Adipose tissue (tissue), 3 donors: ENCODE measurements around the gene CACNA1H. TPM values are rescaled to one million over a fixed set of nuclear protein-coding genes. Genes with fewer than 3 reads are reported as not detected.

ENCODE experiments used
- H3K27ac ChIP-seq: one replicate; pipeline ENCODE4 v1.5.1; 2013; ENCODE audit warnings: low read depth, low read length
- WGBS, 3 donors: extraction: QIAGEN DNeasy Blood & Tissue Kit; methylation state at CpG; one replicate each; pipeline ENCODE4 v1.1.7; 2013; 5-methylcytosine and 5-hydroxymethylcytosine counted together
- polyA plus RNA-seq, 3 donors: library from polyadenylated mRNA; stranded (reverse); fragments of 200-250 nt; gene quantifications; one replicate each; pipeline ENCODE4 v1.2.3, GENCODE V29; 2013
- donor health status: healthy with polysubstance abuse.
- donor health status: Bipolar disorder and iron deficiency.
- donor health status: healthy.

The CACNA1H gene
- polyA plus RNA-seq, 3 donors: 2.9 to 11.9 (median 6.5) TPM

GRCh38 chr16:1134776-1135458, 18.0 kb upstream of the CACNA1H start:
- WGBS, 3 donors: 20 to 71% (median 60%) methylated on average over 29 to 30 of the region's 30 CpGs
- H3K27ac ChIP-seq: no peak overlapping the region

- no peak overlapping the region for H3K27ac ChIP-seq
- WGBS, 3 donors: 65 to 92% (median 82%) methylated on average over 3 of the region's 3 CpGs
Observed at GRCh38 chr16:1135459-1135825, 17.5 kb upstream of the CACNA1H start.

GRCh38 chr16:1137604-1138003, 15.3 kb upstream of the CACNA1H start:
- WGBS, 3 donors: 80 to 85% (median 81%) methylated on average over 24 of the region's 24 CpGs
- no peak overlapping the region for H3K27ac ChIP-seq

DNA sequence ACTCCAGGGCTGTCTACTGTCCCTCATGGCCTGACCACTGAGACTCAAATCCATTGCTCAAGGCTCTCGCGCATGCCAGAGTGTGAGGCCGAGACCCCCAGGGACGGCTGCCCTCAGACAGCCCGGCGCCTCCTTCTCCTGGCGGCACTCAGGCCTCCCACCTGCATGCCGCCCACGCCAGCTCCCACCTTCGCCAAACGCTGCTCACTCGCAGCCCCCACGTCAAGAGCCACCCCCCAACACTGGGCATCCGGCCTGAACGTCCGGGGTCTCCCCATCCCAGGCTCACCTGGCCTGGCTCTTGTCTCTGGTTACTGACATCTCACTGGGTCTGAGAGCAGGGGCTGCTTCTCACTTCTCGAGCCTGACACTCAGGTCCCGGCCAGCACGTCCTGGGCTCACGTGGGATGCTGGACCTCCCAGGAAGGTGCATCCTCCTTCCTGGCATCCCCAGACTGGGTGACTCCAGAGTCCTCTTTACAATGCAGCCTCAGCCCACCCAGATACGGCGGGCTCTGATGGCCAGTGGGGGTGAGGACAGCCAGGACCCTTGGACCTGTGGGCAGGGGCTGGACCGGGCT, 12.2 kb upstream of the CACNA1H start:
- H3K27ac ChIP-seq: no peak overlapping the region
- 65 to 81% (median 76%) methylated on average over 23 of the region's 23 CpGs for WGBS, 3 donors

- WGBS, 3 donors: 44 to 59% (median 55%) methylated on average over 8 of the region's 8 CpGs
Observed at GRCh38 chr16:1141191-1141590, 11.7 kb upstream of the CACNA1H start.

GRCh38 chr16:1141716-1142115, 11.2 kb upstream of the CACNA1H start:
- no peak overlapping the region for H3K27ac ChIP-seq
- 63 to 91% (median 77%) methylated on average over 8 of the region's 8 CpGs for WGBS, 3 donors

More at GRCh38 chr16:1141191-1141590, 11.7 kb upstream of the CACNA1H start:
- H3K27ac ChIP-seq: no peak overlapping the region

DNA sequence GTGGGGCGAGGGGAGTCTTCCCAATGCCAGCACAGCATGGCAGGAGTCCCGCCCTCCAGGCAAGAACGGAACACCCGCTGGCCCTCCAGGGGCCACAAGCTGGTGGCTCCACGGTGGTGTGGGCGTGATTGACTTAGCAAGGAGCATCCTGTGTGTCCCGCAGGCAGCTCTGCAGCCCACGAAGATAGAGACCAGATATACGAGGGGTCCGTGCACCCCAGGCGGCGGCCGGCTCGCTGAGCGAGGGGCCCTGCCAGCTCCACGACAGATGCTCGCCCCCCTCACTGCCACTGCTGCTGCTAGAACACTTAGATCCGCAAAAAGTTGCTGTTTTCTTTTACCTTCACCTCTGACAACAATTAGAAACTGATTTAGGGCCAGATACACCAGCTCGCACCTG, 10.0 kb upstream of the CACNA1H start:
- 72 to 89% (median 74%) methylated on average over 18 to 19 of the region's 19 CpGs for WGBS, 3 donors
- no peak overlapping the region for H3K27ac ChIP-seq

GRCh38 chr16:1143761-1144450, 9.0 kb upstream of the CACNA1H start:
- no peak overlapping the region for H3K27ac ChIP-seq
- 67 to 86% (median 72%) methylated on average over 19 to 23 of the region's 23 CpGs for WGBS, 3 donors

- no peak overlapping the region for H3K27ac ChIP-seq
- WGBS, 3 donors: 72 to 76% (median 75%) methylated on average over 39 to 46 of the region's 46 CpGs
Observed at GRCh38 chr16:1144476-1145382, 8.2 kb upstream of the CACNA1H start.

DNA sequence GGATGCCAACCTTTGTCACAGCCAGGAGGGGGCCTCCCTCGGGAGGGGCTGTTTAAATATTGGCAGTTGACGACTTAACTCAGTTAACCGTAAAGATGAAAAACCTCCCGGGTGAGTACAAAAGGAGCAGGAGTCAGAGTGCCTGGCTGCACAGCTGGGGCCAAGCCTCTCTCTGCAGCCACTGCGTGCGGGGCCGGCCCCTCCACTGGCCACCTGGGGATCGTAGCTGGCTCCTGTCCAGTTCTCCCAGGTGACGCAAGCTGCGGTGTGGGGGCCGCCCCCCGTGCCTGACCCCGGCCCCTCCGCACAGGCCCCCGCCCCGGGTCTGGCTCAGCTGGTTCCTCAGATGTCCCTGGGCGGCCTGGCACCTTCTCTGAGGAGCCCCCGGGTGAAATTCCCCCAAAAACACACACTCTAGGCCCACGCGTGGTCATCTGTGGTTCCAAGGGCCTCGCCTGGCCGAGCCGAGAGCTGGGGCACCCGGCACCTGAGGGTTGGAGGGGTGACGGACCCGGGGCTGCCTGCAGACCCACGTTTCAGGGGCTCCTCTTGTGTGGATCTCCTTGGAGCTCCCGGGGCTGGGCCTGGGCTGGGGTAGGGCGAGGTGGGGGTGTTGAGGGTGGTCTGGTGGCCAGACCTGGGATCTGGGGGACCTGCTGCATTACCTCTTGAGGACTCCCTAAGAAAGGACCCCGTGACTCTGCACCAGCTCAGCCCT, 7.4 kb upstream of the CACNA1H start:
- H3K27ac ChIP-seq: no peak overlapping the region
- WGBS, 3 donors: 57 to 64% (median 58%) methylated on average over 23 to 30 of the region's 30 CpGs

DNA sequence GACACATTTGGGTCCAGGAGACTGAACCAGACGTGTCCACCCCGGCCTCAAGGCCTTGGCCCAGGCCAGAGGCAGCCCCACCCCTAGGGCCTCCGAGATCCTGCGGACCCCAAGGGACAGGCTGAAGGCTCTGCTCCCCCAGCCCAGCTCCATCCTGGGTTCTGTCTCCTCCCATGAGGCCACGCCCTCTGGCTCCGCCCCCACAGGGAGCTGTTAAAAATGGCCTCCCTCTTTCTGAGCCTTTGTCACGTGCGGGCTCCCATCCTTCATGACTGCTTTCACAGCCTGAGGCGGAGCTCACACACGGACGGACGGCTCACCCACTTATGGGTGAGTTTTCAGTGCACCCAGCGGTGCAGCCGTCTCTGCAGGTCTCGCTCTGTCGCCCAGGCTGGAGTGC, 6.5 kb upstream of the CACNA1H start:
- no peak overlapping the region for H3K27ac ChIP-seq
- WGBS, 3 donors: 79 to 83% (median 79%) methylated on average over 16 of the region's 16 CpGs

DNA sequence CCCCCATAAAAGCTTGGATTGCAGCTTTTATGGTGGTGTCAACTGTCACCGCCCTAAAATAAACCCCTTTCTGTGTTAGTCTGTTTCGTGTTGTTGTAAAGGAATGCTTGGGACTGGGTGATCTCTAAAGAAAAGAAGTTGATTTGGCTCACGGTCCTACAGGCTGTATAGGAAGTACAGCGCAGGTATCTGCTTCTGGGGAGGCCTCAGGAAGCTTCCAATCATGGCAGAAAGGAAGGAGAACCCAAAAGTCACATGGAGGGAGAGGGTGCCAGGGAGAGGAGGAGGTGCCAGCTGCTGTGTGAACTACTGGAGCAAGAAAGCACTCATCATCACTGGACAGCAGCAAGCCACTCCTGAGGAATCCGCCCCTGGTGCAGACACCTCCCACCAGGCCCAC, 5.9 kb upstream of the CACNA1H start:
- H3K27ac ChIP-seq: no peak overlapping the region
- WGBS, 3 donors: 89 to 99% (median 94%) methylated on average over 5 of the region's 5 CpGs

DNA sequence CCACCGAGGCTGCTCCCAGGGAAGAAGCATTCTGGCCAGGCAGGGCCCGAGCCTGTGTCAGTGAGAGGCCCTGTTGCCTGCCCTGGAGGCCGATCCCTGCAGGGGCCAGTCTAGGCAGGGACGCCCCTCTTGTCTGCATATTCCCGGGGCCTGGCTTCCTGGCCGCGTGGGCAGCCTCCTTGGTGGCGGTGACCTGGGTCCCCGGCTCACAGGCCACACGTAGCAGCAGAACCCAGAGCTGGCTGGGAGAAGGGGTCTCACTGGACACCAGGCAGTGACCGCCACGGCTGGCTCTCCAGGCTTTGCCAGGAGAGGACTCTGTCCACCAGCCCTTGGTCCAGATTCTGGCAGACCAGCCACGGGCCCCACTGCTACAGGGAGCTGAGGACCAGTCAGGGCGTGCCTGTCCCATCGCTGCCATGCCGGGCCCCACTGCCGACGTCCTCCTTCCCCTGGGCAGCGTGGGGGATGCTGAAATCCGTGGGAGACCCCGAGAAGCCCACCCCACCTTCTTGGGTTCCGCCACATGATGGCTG, 3.7 kb upstream of the CACNA1H start:
- H3K27ac ChIP-seq: no peak overlapping the region
- 72 to 84% (median 77%) methylated on average over 22 of the region's 22 CpGs for WGBS, 3 donors

GRCh38 chr16:1150511-1150982, 2.4 kb upstream of the CACNA1H start:
- H3K27ac ChIP-seq: no peak overlapping the region
- WGBS, 3 donors: 44 to 62% (median 55%) methylated on average over 21 of the region's 21 CpGs

GRCh38 chr16:1151424-1152122, 1.3 kb upstream of the CACNA1H start:
- H3K27ac ChIP-seq: no peak overlapping the region
- WGBS, 3 donors: 53 to 59% (median 58%) methylated on average over 17 to 18 of the region's 18 CpGs

- 5 to 19% (median 7%) methylated on average over 16 to 36 of the region's 40 CpGs for WGBS, 3 donors
- H3K27ac ChIP-seq: no peak overlapping the region
Observed at GRCh38 chr16:1152123-1152638, 725 bp upstream of the CACNA1H start.
